Neutrophil (primary cell): ENCODE data around the gene HPN.

Source experiments
- H3K27ac ChIP-seq: fragments of 200-600 bp; sonication (generic); 2 replicates; pipeline ENCODE4 v1.5.1; 2016; ENCODE audit warnings: mild to moderate bottlenecking, moderate library complexity
- H3K27me3 ChIP-seq: fragments of 200-600 bp; sonication (generic); 2 replicates; pipeline ENCODE4 v1.6.0; 2016; ENCODE audit warnings: mild to moderate bottlenecking
- H3K36me3 ChIP-seq: fragments of 200-600 bp; sonication (generic); 2 replicates; pipeline ENCODE4 v1.5.1; 2017
- H3K4me1 ChIP-seq, 2 experiments: fragments of 200-600 bp in 1 of 2; sonication (generic) in 1 of 2; 1 replicate in 1 of 2; 2 replicates in 1 of 2; pipeline versions ENCODE4 v1.5.1 to v1.6.1; 2013 to 2016; ENCODE audit warnings: low read depth in 1 of 2, low read length in 1 of 2, mild to moderate bottlenecking in 1 of 2, moderate library complexity in 1 of 2; ENCODE audit not compliant: control insufficient read depth in 1 of 2, insufficient read depth in 1 of 2
- H3K4me3 ChIP-seq, 2 experiments: fragments of 200-600 bp in 1 of 2; sonication (generic) in 1 of 2; 1 replicate in 1 of 2; 2 replicates in 1 of 2; pipeline ENCODE4 v1.5.1; 2013 to 2016; ENCODE audit warnings: low read depth in 1 of 2, low read length in 1 of 2, mild to moderate bottlenecking in 1 of 2, moderate library complexity in 1 of 2
- H3K9me3 ChIP-seq: fragments of 200-600 bp; sonication (generic); 2 replicates; pipeline ENCODE4 v1.5.1; 2016
- TF ChIP-seq, protein P1 (sequence below): fragments of 200-600 bp; sonication (generic); IDR thresholded peaks from 2 replicates; pipeline ENCODE4 v1.5.1; 2016; ENCODE audit warnings: antibody characterized with exemption

The HPN gene

DNA sequence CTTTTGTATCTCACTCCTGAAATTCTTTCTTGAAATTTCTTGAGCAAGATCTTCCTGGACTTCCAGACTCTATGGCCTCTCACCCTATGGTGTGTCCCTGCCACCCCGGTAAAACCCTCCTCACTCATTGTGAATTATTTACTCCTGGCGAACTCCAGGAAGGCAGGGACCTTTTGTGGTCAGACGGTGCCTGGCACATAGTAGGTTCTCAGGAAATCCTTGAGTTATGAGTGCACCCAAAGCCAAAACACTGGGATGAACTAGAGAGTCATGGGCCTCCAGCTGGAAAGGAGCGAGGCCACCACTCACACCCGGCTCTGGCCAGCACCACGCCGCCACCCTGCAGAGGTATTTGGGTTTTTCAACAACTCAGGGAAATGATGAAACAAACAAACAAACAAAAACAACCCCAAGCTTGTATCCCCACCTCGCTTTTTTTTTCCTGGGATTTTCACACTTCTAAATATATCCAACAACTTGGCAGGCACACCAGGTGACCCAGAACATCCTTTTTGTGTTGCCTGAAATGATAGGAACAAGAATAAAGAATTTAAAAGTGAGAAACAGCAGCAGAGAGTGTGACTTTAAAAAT, 11.2 kb downstream of the HPN start:
- TF ChIP-seq, protein P1, sequence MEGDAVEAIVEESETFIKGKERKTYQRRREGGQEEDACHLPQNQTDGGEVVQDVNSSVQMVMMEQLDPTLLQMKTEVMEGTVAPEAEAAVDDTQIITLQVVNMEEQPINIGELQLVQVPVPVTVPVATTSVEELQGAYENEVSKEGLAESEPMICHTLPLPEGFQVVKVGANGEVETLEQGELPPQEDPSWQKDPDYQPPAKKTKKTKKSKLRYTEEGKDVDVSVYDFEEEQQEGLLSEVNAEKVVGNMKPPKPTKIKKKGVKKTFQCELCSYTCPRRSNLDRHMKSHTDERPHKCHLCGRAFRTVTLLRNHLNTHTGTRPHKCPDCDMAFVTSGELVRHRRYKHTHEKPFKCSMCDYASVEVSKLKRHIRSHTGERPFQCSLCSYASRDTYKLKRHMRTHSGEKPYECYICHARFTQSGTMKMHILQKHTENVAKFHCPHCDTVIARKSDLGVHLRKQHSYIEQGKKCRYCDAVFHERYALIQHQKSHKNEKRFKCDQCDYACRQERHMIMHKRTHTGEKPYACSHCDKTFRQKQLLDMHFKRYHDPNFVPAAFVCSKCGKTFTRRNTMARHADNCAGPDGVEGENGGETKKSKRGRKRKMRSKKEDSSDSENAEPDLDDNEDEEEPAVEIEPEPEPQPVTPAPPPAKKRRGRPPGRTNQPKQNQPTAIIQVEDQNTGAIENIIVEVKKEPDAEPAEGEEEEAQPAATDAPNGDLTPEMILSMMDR: no peak

DNA sequence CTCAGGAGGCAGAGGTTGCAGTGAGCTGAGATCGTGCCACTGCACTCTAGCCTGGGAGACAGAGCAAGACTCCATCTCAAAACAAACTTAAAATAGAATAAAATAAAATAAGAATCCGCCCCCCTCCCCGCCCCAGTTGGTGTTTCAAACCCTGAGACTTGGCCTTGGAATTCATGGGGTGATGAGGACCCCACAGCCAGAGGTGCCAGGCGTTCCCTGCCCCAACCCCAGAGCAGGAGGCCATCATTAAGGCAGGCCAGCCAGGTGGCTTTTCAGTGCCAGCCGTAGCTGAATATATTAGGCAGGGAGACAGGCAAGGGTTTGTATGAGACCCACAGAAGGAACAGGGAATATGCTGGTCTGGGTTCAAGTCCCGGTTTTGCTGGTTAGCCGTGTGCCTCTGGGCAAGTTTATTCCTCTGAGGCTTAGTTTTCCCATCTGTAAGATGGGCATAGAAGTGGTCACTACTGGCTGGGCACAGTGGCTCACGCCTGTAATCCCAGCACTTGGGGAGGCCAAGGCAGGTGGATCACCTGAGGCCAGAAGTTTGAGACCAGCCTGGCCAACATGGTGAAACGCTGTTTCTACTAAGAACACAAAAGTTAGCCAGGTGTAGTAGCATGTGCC, 12.3 kb downstream of the HPN start:
- Histone ChIP-seq H3K27ac (no peak overlapping the region), H3K4me3 (no peak overlapping the region), H3K9me3 (no peaks in the 10 kb centered on the region), H3K36me3 (no peaks in the 10 kb centered on the region), H3K4me1 (no peaks in the 10 kb centered on the region), H3K27me3 (peaks cover 21% of the 10 kb centered on the region)
- TF ChIP-seq, protein P1: no peak

More for the DNA sequence above, 11.2 kb downstream of the HPN start:
- Histone ChIP-seq H3K9me3 (no peaks in the 10 kb centered on the region), H3K4me3 (no peak overlapping the region), H3K4me1 (no peaks in the 10 kb centered on the region), H3K27me3 (peaks cover 21% of the 10 kb centered on the region), H3K36me3 (no peaks in the 10 kb centered on the region), H3K27ac (no peak overlapping the region)

DNA sequence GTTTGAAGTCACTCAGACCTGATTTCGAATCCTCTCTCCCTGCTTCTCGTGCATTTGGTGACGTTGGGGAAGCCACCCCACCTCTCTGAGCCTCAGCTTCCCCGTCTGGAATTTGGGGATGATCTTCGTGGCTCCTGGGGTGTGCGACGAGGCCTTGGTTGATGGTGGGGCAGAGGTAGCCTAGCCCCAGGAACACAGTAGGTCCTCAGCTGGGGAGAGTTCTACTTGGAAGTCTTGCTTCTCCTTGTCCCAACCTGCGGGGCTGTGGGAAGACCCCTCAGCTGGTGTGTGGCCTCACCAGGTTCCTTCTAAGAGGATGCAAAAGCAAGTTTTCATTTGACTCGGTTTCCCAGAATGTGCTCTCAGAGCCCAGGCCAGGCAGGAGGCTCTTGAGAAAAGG, 13.1 kb downstream of the HPN start:
- Histone ChIP-seq H3K36me3 (no peaks in the 10 kb centered on the region), H3K4me3 (no peak overlapping the region), H3K4me1 (no peaks in the 10 kb centered on the region), H3K27me3 (peaks cover 21% of the 10 kb centered on the region), H3K27ac (no peak overlapping the region), H3K9me3 (no peaks in the 10 kb centered on the region)
- TF ChIP-seq, protein P1: no peak

DNA sequence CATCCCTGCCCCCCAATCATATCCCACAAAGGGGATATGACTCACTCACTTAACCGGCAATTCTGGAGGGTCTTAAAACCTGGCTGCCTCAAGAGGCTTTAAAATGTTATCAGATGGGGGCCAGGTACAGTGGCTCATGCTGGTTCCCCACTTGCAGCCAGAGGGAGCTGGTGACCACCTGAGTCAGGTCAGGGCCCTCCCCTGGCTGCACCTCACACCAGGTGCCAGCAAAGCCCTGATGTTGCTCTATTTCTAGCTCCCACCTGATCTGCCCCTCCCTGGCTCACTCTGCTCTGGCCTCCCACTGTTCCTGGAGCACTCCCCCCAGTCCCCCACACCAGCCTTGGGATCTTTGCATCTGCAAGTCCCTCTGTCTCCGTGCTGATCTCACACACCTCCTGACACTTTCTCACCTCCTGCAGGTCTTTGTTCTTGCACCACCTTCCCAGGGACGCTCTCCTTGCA, 14.2 kb downstream of the HPN start:
- no peak overlapping the region for H3K4me3 ChIP-seq
- TF ChIP-seq, protein P1: no peak
- no peaks in the 10 kb centered on the region for H3K4me1 ChIP-seq
- no peaks in the 10 kb centered on the region for H3K9me3 ChIP-seq
- H3K27ac ChIP-seq: no peak overlapping the region
- H3K36me3 ChIP-seq: no peaks in the 10 kb centered on the region
- peaks cover 21% of the 10 kb centered on the region for H3K27me3 ChIP-seq

DNA sequence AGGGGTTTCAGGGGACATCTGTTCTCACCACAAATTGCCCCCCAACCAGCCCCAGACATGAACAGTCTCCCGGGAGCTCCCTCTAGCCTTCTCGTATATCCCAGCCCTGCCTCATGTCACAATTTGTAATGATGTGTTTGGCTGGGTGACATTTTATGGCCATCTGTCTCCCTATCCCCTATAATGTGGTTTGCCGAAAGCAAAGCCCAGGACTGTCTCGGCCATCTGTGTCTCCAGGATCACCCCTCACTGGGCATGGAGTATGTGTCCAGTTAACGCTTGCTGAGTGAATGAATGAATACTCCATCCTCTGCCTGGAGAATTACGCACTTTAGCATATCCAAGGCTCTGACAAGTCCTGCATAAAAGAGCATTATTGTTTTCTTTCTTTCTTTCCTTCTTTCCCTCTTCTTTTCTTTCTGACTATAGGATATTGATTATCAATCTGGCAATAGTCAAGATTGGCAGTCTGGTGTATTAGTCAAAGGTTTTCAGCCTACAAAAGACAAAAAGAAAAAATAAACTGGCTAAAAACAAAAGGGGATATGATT, 15.1 kb downstream of the HPN start:
- H3K36me3 ChIP-seq: no peaks in the 10 kb centered on the region
- no peak overlapping the region for H3K27ac ChIP-seq
- peaks cover 21% of the 10 kb centered on the region for H3K27me3 ChIP-seq
- TF ChIP-seq, protein P1: no peak
- no peak overlapping the region for H3K4me3 ChIP-seq
- H3K9me3 ChIP-seq: no peaks in the 10 kb centered on the region
- no peaks in the 10 kb centered on the region for H3K4me1 ChIP-seq
